MM.1S (cell line): ENCODE measurements around the gene GPC5.

ENCODE experiments used
- DNase-seq: peaks from one replicate; pipeline ENCODE4 v3.0.0-alpha.2; 2015
- H2AFZ ChIP-seq: fragments of 300-600 bp; sonication (generic); 2 replicates; pipeline ENCODE4 v1.6.0; 2016; ENCODE audit warnings: antibody characterized with exemption, low read length
- H3F3A ChIP-seq: fragments of 300-600 bp; sonication (generic); 2 replicates; pipeline ENCODE4 v1.6.1; 2016; ENCODE audit warnings: mild to moderate bottlenecking, antibody characterized with exemption, low read length, moderate library complexity, mixed read lengths; ENCODE audit not compliant: insufficient read depth
- H3K27ac ChIP-seq: fragments of 300-600 bp; sonication (generic); 2 replicates; pipeline ENCODE4 v1.5.1; 2016; ENCODE audit warnings: mild to moderate bottlenecking, low read length
- H3K27me3 ChIP-seq: fragments of 300-600 bp; sonication (generic); replicated peaks from 2 replicates; pipeline ENCODE4 v1.6.0; 2016; ENCODE audit warnings: low read length; ENCODE audit not compliant: insufficient read depth
- H3K36me3 ChIP-seq: fragments of 300-600 bp; sonication (generic); replicated peaks from 2 replicates; pipeline ENCODE4 v1.6.1; 2016; ENCODE audit warnings: mild to moderate bottlenecking, low read length, mixed read lengths; ENCODE audit not compliant: insufficient read depth
- H3K4me1 ChIP-seq: fragments of 300-600 bp; sonication (generic); 2 replicates; pipeline ENCODE4 v1.6.1; 2016; ENCODE audit warnings: low read length, mixed read lengths
- H3K4me2 ChIP-seq: fragments of 300-600 bp; sonication (generic); 2 replicates; pipeline ENCODE4 v1.6.0; 2016; ENCODE audit warnings: low read depth, low read length
- H3K4me3 ChIP-seq: fragments of 300-600 bp; sonication (generic); 2 replicates; pipeline ENCODE4 v1.5.1; 2016; ENCODE audit warnings: low read length, mixed read lengths
- H3K79me2 ChIP-seq: fragments of 300-600 bp; sonication (generic); 2 replicates; pipeline ENCODE4 v1.6.1; 2016; ENCODE audit warnings: mixed run types, low read length, mixed read lengths
- H3K9ac ChIP-seq: fragments of 300-600 bp; sonication (generic); 2 replicates; pipeline ENCODE4 v1.6.1; 2016; ENCODE audit warnings: low read length, mixed read lengths
- H3K9me2 ChIP-seq: fragments of 300-600 bp; sonication (generic); replicated peaks from 2 replicates; pipeline ENCODE4 v1.6.1; 2016; ENCODE audit warnings: mild to moderate bottlenecking, low read length, mixed read lengths; ENCODE audit not compliant: insufficient read depth
- H3K9me3 ChIP-seq: fragments of 300-600 bp; sonication (generic); replicated peaks from 2 replicates; pipeline ENCODE4 v1.6.1; 2016; ENCODE audit warnings: mild to moderate bottlenecking, low read length, mixed read lengths; ENCODE audit not compliant: insufficient read depth
- H4K20me1 ChIP-seq: fragments of 300-600 bp; sonication (generic); 2 replicates; pipeline ENCODE4 v1.6.1; 2016; ENCODE audit warnings: mild to moderate bottlenecking, low read length, moderate library complexity, mixed read lengths; ENCODE audit not compliant: insufficient read depth
- CTCF ChIP-seq: fragments of 300-600 bp; sonication (generic); IDR thresholded peaks from 2 replicates; pipeline ENCODE4 v1.5.1; 2016; ENCODE audit warnings: antibody characterized with exemption, low read length, mixed read lengths
- EZH2 ChIP-seq: fragments of 300-600 bp; sonication (generic); optimal IDR thresholded peaks from 2 replicates; pipeline ENCODE3; 2017; ENCODE audit warnings: low read depth, mild to moderate bottlenecking, antibody characterized with exemption, low read length, mixed read lengths
- EZH2phosphoT487 ChIP-seq: fragments of 300-600 bp; sonication (generic); IDR thresholded peaks from 2 replicates; pipeline ENCODE4 v1.6.1; 2018; ENCODE audit warnings: antibody characterized with exemption, low read length

Gene GPC5

GRCh38 chr13:92365904-92366303, 967.5 kb downstream of the GPC5 start:
- Histone ChIP-seq H3K9me2 (no peaks in the 10 kb centered on the region), H3F3A (no peaks in the 10 kb centered on the region), H3K9me3 (no peaks in the 10 kb centered on the region), H3K27me3 (no peaks in the 10 kb centered on the region), H2AFZ (no peak overlapping the region), H4K20me1 (no peaks in the 10 kb centered on the region), H3K9ac (no peak overlapping the region), H3K36me3 (no peaks in the 10 kb centered on the region), H3K4me3 (no peak overlapping the region), H3K4me2 (no peak overlapping the region), H3K79me2 (no peaks in the 10 kb centered on the region), H3K27ac (no peak overlapping the region), H3K4me1 (no peaks in the 10 kb centered on the region)
- no peak for DNase-seq
- TF ChIP-seq EZH2phosphoT487 (no peak), CTCF (no peak), EZH2 (no peak)

GRCh38 chr13:92377396-92377795, 979.0 kb downstream of the GPC5 start:
- no peak overlapping the region for H3K27ac ChIP-seq
- TF ChIP-seq EZH2: no peak
- TF ChIP-seq EZH2phosphoT487: no peak
- no peak for TF ChIP-seq CTCF
- H3K36me3 ChIP-seq: no peaks in the 10 kb centered on the region
- no peaks in the 10 kb centered on the region for H3F3A ChIP-seq
- no peaks in the 10 kb centered on the region for H3K4me1 ChIP-seq
- H3K4me3 ChIP-seq: no peak overlapping the region
- no peaks in the 10 kb centered on the region for H3K9me2 ChIP-seq
- no peak overlapping the region for H2AFZ ChIP-seq
- H3K79me2 ChIP-seq: no peaks in the 10 kb centered on the region
- no peaks in the 10 kb centered on the region for H3K27me3 ChIP-seq
- H3K4me2 ChIP-seq: no peak overlapping the region
- no peaks in the 10 kb centered on the region for H4K20me1 ChIP-seq
- DNase-seq: no peak
- no peaks in the 10 kb centered on the region for H3K9me3 ChIP-seq
- no peak overlapping the region for H3K9ac ChIP-seq

- Histone ChIP-seq H3K36me3 (no peaks in the 10 kb centered on the region), H3K4me1 (no peaks in the 10 kb centered on the region), H3K4me2 (no peak overlapping the region), H3K79me2 (no peaks in the 10 kb centered on the region), H3K4me3 (no peak overlapping the region), H3K9me2 (no peaks in the 10 kb centered on the region), H3K9ac (no peak overlapping the region), H3F3A (no peaks in the 10 kb centered on the region), H3K27ac (no peak overlapping the region), H2AFZ (no peak overlapping the region), H4K20me1 (no peaks in the 10 kb centered on the region), H3K9me3 (no peaks in the 10 kb centered on the region), H3K27me3 (no peaks in the 10 kb centered on the region)
- TF ChIP-seq EZH2phosphoT487 (no peak), CTCF (no peak), EZH2 (no peak)
- DNase-seq: no peak
Measured at GRCh38 chr13:92379371-92379770, 981.0 kb downstream of the GPC5 start.
